ENCODE results near the gene HOXC9.

HOXC9 gene

GRCh38 chr12:54028314-54029201, 28.6 kb downstream of the HOXC9 start, which contains the start of gene HOXC6:
Gene HOXC6, plus strand, starts transcription at chr12:54028440. Its CDS starts 82 bp downstream, at chr12:54028522.
- DNase-seq: no peak

GRCh38 chr12:54029529-54030441, 29.8 kb downstream of the HOXC9 start:
- no peak for DNase-seq

- no peak for DNase-seq
Observed at GRCh38 chr12:54030442-54030801, 30.5 kb downstream of the HOXC9 start.

- no peak for DNase-seq
Observed at GRCh38 chr12:54030889-54031471, 31.0 kb downstream of the HOXC9 start.

- DNase-seq: no peak
Observed at GRCh38 chr12:54031480-54031879, 31.5 kb downstream of the HOXC9 start.

- DNase-seq: no peak
Observed at GRCh38 chr12:54032086-54032619, 32.2 kb downstream of the HOXC9 start.

- peak; percentile 82 for DNase-seq
Observed at GRCh38 chr12:54032627-54033100, 32.7 kb downstream of the HOXC9 start, which contains the start of gene HOXC5. Gene HOXC5, plus strand, starts transcription at chr12:54033050. Its CDS starts 73 bp downstream, at chr12:54033123.

GRCh38 chr12:54033106-54033979, 33.4 kb downstream of the HOXC9 start:
- peak; percentile 63 for DNase-seq

- no peak for DNase-seq
Observed at GRCh38 chr12:54033980-54034784, 34.2 kb downstream of the HOXC9 start.

GRCh38 chr12:54034785-54035310, 34.9 kb downstream of the HOXC9 start:
- DNase-seq: no peak

- no peak for DNase-seq
Observed at GRCh38 chr12:54035568-54036264, 35.8 kb downstream of the HOXC9 start.

- DNase-seq: peak; percentile 52
Observed at GRCh38 chr12:54036620-54037359, 36.8 kb downstream of the HOXC9 start.

GRCh38 chr12:54037360-54038283, 37.7 kb downstream of the HOXC9 start:
- DNase-seq: no peak

- no peak for DNase-seq
Observed at GRCh38 chr12:54038284-54038870, 38.4 kb downstream of the HOXC9 start.

- DNase-seq: no peak
Observed at GRCh38 chr12:54038871-54039414, 39.0 kb downstream of the HOXC9 start.

- DNase-seq: no peak
Observed at GRCh38 chr12:54039417-54040147, 39.6 kb downstream of the HOXC9 start.

- DNase-seq: no peak
Observed at GRCh38 chr12:54040148-54040494, 40.2 kb downstream of the HOXC9 start.
